Smooth muscle cell (in vitro differentiated cells): ENCODE measurements around the gene WIPF3. TPM values are rescaled to one million over a fixed set of nuclear protein-coding genes. Genes with fewer than 3 reads are reported as not detected.

Source experiments
- DNase-seq: peaks from one replicate; lab custom pipeline; 2025; ENCODE audit not compliant: unreplicated experiment; lab: John Stamatoyannopoulos, UW
- H2AFZ ChIP-seq: fragments of 200-600 bp; sonication (generic); 2 replicates; pipeline ENCODE4 v1.6.0; 2016; ENCODE audit warnings: antibody characterized with exemption, low read depth, mild to moderate bottlenecking
- H3F3A ChIP-seq: fragments of 200-600 bp; sonication (generic); 2 replicates; pipeline ENCODE4 v1.6.0; 2017; ENCODE audit warnings: antibody characterized with exemption, low read depth
- H3K27ac ChIP-seq: fragments of 200-600 bp; sonication (generic); 2 replicates; pipeline ENCODE4 v1.5.1; 2016; ENCODE audit warnings: low read depth, mild to moderate bottlenecking
- H3K27me3 ChIP-seq: fragments of 200-600 bp; sonication (generic); 2 replicates; pipeline ENCODE4 v1.6.1; 2016; ENCODE audit warnings: low read depth, mild to moderate bottlenecking
- H3K36me3 ChIP-seq: fragments of 200-600 bp; sonication (generic); 2 replicates; pipeline ENCODE4 v1.5.1; 2016; ENCODE audit warnings: low read depth
- H3K4me1 ChIP-seq: fragments of 200-600 bp; sonication (generic); 2 replicates; pipeline ENCODE4 v1.5.1; 2016; ENCODE audit warnings: low read depth
- H3K4me2 ChIP-seq: fragments of 200-600 bp; sonication (generic); 2 replicates; pipeline ENCODE4 v1.6.0; 2016; ENCODE audit warnings: mild to moderate bottlenecking
- H3K4me3 ChIP-seq: fragments of 200-600 bp; sonication (generic); 2 replicates; pipeline ENCODE4 v1.5.1; 2016; ENCODE audit warnings: mild to moderate bottlenecking
- H3K79me2 ChIP-seq: fragments of 200-600 bp; sonication (generic); 2 replicates; pipeline ENCODE4 v1.6.0; 2016; ENCODE audit warnings: low read depth, mild to moderate bottlenecking
- H3K9ac ChIP-seq: fragments of 200-600 bp; sonication (generic); 2 replicates; pipeline ENCODE4 v1.6.0; 2016; ENCODE audit warnings: low read depth
- H3K9me3 ChIP-seq: fragments of 200-600 bp; sonication (generic); replicated peaks from 2 replicates; pipeline ENCODE4 v1.5.1; 2016; ENCODE audit warnings: low read depth
- H4K20me1 ChIP-seq: fragments of 200-600 bp; sonication (generic); 2 replicates; pipeline ENCODE4 v1.6.0; 2016; ENCODE audit warnings: low read depth
- WGBS: methylation state at CpG from one replicate; pipeline ENCODE4 v1.1.7; 2016; ENCODE audit warnings: low lambda C conversion rate; 5-methylcytosine and 5-hydroxymethylcytosine counted together
- polyA plus RNA-seq: library from polyadenylated mRNA; unstranded; fragments of >200 nt; fragmentation: Nextera tagmentation; extraction: Ambion mirVana; gene quantifications from 2 replicates; pipeline ENCODE4 v1.2.1, GENCODE V29; 2016
- total RNA-seq: library from RNA; depleted of rRNA; stranded (reverse); fragments of >200 nt; gene quantifications from 2 replicates; pipeline ENCODE4 v1.2.3, GENCODE V29; 2014
- TF ChIP-seq, protein P1 (sequence below): fragments of 200-600 bp; sonication (generic); IDR thresholded peaks from 2 replicates; pipeline ENCODE4 v1.5.1; 2017; ENCODE audit warnings: borderline replicate concordance, mild to moderate bottlenecking, antibody characterized with exemption; ENCODE audit not compliant: insufficient read depth, poor library complexity, severe bottlenecking

The WIPF3 gene
- total and polyA plus RNA-seq, 2 experiments from 2014 or later, result 0.22 TPM; not detected in 1

GRCh38 chr7:29875741-29876140, 69.4 kb downstream of the WIPF3 start:
- H3K4me1 ChIP-seq, result no peaks in the 10 kb centered on the region
- H3F3A ChIP-seq, result no peaks in the 10 kb centered on the region
- no peak overlapping the region for H2AFZ ChIP-seq
- TF ChIP-seq, protein P1, sequence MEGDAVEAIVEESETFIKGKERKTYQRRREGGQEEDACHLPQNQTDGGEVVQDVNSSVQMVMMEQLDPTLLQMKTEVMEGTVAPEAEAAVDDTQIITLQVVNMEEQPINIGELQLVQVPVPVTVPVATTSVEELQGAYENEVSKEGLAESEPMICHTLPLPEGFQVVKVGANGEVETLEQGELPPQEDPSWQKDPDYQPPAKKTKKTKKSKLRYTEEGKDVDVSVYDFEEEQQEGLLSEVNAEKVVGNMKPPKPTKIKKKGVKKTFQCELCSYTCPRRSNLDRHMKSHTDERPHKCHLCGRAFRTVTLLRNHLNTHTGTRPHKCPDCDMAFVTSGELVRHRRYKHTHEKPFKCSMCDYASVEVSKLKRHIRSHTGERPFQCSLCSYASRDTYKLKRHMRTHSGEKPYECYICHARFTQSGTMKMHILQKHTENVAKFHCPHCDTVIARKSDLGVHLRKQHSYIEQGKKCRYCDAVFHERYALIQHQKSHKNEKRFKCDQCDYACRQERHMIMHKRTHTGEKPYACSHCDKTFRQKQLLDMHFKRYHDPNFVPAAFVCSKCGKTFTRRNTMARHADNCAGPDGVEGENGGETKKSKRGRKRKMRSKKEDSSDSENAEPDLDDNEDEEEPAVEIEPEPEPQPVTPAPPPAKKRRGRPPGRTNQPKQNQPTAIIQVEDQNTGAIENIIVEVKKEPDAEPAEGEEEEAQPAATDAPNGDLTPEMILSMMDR, result no peak
- no peak for DNase-seq
- no peaks in the 10 kb centered on the region for H3K27me3 ChIP-seq
- H4K20me1 ChIP-seq, result no peaks in the 10 kb centered on the region
- H3K79me2 ChIP-seq, result no peaks in the 10 kb centered on the region
- H3K9ac ChIP-seq, result no peak overlapping the region
- no peaks in the 10 kb centered on the region for H3K36me3 ChIP-seq
- H3K9me3 ChIP-seq, result no peaks in the 10 kb centered on the region
- no peak overlapping the region for H3K27ac ChIP-seq
- no peak overlapping the region for H3K4me3 ChIP-seq
- H3K4me2 ChIP-seq, result no peak overlapping the region
- 93% methylated on average over 13 of the region's 13 CpGs for WGBS

DNA sequence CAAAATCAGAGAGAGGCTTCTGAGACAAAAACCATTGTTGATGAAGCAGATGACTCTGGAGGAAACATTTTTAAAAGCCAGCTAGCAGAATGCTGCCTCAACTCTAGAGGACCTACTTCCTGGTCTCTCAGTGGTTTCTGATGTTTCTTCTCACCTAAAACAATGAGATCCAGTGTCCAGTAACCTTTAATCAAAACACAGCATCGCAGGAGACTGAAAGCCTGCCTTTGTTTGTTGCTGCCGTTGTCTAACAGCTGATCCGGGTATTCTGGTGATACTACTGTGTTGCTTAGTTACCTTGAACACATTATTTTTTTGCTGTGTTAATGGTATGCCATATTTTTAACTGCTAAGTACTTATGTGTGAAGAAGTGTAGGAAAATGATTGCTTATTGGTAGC, 70.9 kb downstream of the WIPF3 start:
- H3K4me2 ChIP-seq, result no peak overlapping the region
- WGBS, result 90% methylated on average over 3 of the region's 3 CpGs

DNA sequence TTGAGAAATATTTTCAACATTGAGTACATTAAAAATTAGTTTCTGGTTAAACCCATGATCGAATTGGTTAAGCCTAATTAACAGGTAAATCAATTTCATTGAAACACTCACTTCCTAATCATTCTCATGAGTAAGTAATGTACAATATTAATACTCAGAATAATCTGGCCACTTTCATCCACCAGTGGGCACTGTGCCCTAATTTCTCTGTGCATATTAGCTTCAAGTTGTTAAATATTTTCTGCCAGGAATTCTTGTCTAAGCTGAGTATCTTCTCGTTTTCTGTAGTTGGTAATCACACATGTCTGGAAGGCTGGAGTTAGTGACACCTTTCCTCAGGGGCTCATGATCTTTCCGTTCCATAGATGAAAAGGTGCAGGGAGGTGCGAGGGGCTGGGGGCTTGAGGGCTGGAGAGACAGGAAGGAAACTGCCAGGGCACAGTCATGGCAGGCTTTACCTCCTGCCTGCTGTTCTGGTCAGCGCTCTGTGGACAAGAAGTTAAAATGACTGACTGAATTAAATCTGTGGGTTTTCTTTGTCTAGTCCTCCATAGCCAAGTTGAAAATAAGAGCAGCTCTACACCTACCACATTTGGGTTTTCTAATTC, 71.9 kb downstream of the WIPF3 start:
- peaks cover 15% of the 10 kb centered on the region for H3K27me3 ChIP-seq
- no peak overlapping the region for H3K4me2 ChIP-seq
- no peak overlapping the region for H3K4me3 ChIP-seq
- no peaks in the 10 kb centered on the region for H3K9me3 ChIP-seq
- no peak overlapping the region for H2AFZ ChIP-seq
- no peaks in the 10 kb centered on the region for H3K36me3 ChIP-seq
- 82% methylated on average over 5 of the region's 5 CpGs for WGBS
- H3F3A ChIP-seq, result no peaks in the 10 kb centered on the region
- H4K20me1 ChIP-seq, result no peaks in the 10 kb centered on the region
- TF ChIP-seq, protein P1, result peak; percentile 56
- H3K79me2 ChIP-seq, result no peaks in the 10 kb centered on the region
- no peak for DNase-seq
- H3K27ac ChIP-seq, result no peak overlapping the region
- H3K4me1 ChIP-seq, result no peaks in the 10 kb centered on the region
- no peak overlapping the region for H3K9ac ChIP-seq

More for the DNA sequence above, 70.9 kb downstream of the WIPF3 start:
- no peaks in the 10 kb centered on the region for H3K4me1 ChIP-seq
- H3K27me3 ChIP-seq, result peaks cover 5% of the 10 kb centered on the region
- no peaks in the 10 kb centered on the region for H4K20me1 ChIP-seq
- DNase-seq, result no peak
- H3K27ac ChIP-seq, result no peak overlapping the region
- H3K79me2 ChIP-seq, result no peaks in the 10 kb centered on the region
- H3K9me3 ChIP-seq, result no peaks in the 10 kb centered on the region
- H3F3A ChIP-seq, result no peaks in the 10 kb centered on the region
- H2AFZ ChIP-seq, result no peak overlapping the region
- no peak overlapping the region for H3K4me3 ChIP-seq
- H3K36me3 ChIP-seq, result no peaks in the 10 kb centered on the region
- TF ChIP-seq, protein P1, result no peak
- H3K9ac ChIP-seq, result no peak overlapping the region

DNA sequence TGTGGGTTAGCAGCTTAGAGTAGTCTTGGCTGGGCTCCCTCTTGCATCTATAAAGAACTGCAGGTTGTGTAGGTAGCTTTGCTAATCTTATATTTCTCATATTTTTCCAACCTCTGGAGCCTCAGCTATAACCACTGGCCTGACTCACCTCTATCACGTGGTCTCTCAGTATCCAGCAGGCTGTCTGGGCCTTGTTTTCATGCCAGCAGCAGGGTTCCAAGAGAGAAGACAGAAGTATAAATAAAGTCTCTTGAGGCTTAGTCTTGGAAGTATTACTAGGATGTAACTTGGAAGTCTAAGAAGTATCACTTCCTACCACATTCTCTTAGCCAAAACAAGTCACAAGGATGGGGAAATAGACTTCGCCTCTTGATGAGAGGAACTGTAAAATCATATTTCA, 73.3 kb downstream of the WIPF3 start:
- Histone ChIP-seq H3K27me3 (peaks cover 29% of the 10 kb centered on the region), H3K9ac (no peak overlapping the region), H3K79me2 (no peaks in the 10 kb centered on the region), H3K36me3 (no peaks in the 10 kb centered on the region), H3K9me3 (no peaks in the 10 kb centered on the region), H3K4me1 (peaks cover 3% of the 10 kb centered on the region), H3K4me3 (no peak overlapping the region), H2AFZ (no peak overlapping the region), H4K20me1 (no peaks in the 10 kb centered on the region), H3K27ac (no peak overlapping the region), H3F3A (no peaks in the 10 kb centered on the region), H3K4me2 (no peak overlapping the region)
- WGBS, result 72% methylated on average over 2 of the region's 2 CpGs
- TF ChIP-seq, protein P1, result no peak
- no peak for DNase-seq
